Measurements from ENCODE around the gene LRP1B.

- no peak for TF ChIP-seq CTCF (IDR thresholded peaks at IDR 0.05)
- TF ChIP-seq POLR2A (IDR thresholded peaks at IDR 0.05; ENCODE audit: low read depth) = no peak
- TF ChIP-seq EP300 (IDR thresholded peaks at IDR 0.05) = no peak
- TF ChIP-seq POLR2AphosphoS5 (IDR thresholded peaks at IDR 0.05) = no peak
These were observed 662.1 kb downstream of the LRP1B start for GRCh38 chr2:141468761-141469160.

Measured in esophagus muscularis mucosa (tissue), 4 donors.